Measurements from ENCODE around the gene SLC39A7.
A peak's percentile ranks its signal among the peaks of the same experiment; 100 is the strongest.

Gene SLC39A7

GRCh38 chr6:33207552-33208090 lies 7.0 kb downstream of the SLC39A7 start:
- peaks cover 30% of the 10 kb centered on the region for H3K36me3 ChIP-seq (ENCODE audit: insufficient read depth, low read length)
- no peak overlapping the region; the same call in 1 of the 2 replicates for H2AFZ ChIP-seq (ENCODE audit: low read length)
- H3K9me3 ChIP-seq (ENCODE audit: low read length): no peaks in the 10 kb centered on the region
- H3K4me3 ChIP-seq (ENCODE audit: low read depth, low read length, poor library complexity, severe bottlenecking): peak overlapping the region; percentile 87
- H3K27ac ChIP-seq (ENCODE audit: low read depth, low read length, poor library complexity, severe bottlenecking): peak overlapping the region; percentile 1
- H3K9me2 ChIP-seq (ENCODE audit: low read depth, low read length): no peaks in the 10 kb centered on the region
- H4K20me1 ChIP-seq (ENCODE audit: insufficient read depth, low read length): no peaks in the 10 kb centered on the region
- H3K27me3 ChIP-seq (ENCODE audit: insufficient read depth, low read length): no peaks in the 10 kb centered on the region
- H3K4me1 ChIP-seq (ENCODE audit: insufficient read depth, low read length, severe bottlenecking): peaks cover 34% of the 10 kb centered on the region
- no peaks in the 10 kb centered on the region for H3K79me2 ChIP-seq (ENCODE audit: insufficient read depth, low read length)
- TF ChIP-seq CTCF (IDR thresholded peaks at IDR 0.05; ENCODE audit: low read length) (no peak), EZH2 (IDR thresholded peaks at IDR 0.05; ENCODE audit: borderline replicate concordance, low read length) (no peak)
- H3K4me2 ChIP-seq (ENCODE audit: low read length): peak overlapping the region; percentile 82
- H3K9ac ChIP-seq (ENCODE audit: low read length): peak overlapping the region; percentile 95
- 0 out of 2 replicates have a peak, but pooled peaks cover 4% of the 10 kb centered on the region for H3F3A ChIP-seq (ENCODE audit: insufficient read depth, low read length)

GRCh38 chr6:33208091-33208967 lies 7.7 kb downstream of the SLC39A7 start, which contains the start of gene RING1:
Gene RING1 (plus strand): TSS chr6:33208500. CDS start chr6:33208823, 323 bp downstream.
- Histone ChIP-seq H3K4me2 (ENCODE audit: low read length) (peak within 1 kb of the TSS; percentile 82), H3K9me2 (ENCODE audit: low read depth, low read length) (no peaks in the 10 kb centered on the region), H3K27me3 (ENCODE audit: insufficient read depth, low read length) (no peaks in the 10 kb centered on the region), H3K27ac (ENCODE audit: low read depth, low read length, poor library complexity, severe bottlenecking) (peak within 1 kb of the TSS; percentile 1), H3K4me1 (ENCODE audit: insufficient read depth, low read length, severe bottlenecking) (peaks cover 34% of the 10 kb centered on the region), H3K79me2 (ENCODE audit: insufficient read depth, low read length) (no peaks in the 10 kb centered on the region), H3K36me3 (ENCODE audit: insufficient read depth, low read length) (peaks cover 23% of the 10 kb centered on the region), H3K4me3 (ENCODE audit: low read depth, low read length, poor library complexity, severe bottlenecking) (peak within 1 kb of the TSS; percentile 87), H3F3A (ENCODE audit: insufficient read depth, low read length) (0 out of 2 replicates have a peak, but pooled peaks cover 4% of the 10 kb centered on the region), H3K9ac (ENCODE audit: low read length) (peak within 1 kb of the TSS; percentile 95), H2AFZ (ENCODE audit: low read length) (peak within 1 kb of the TSS; percentile 50; the same call in 1 of the 2 replicates), H4K20me1 (ENCODE audit: insufficient read depth, low read length) (no peaks in the 10 kb centered on the region), H3K9me3 (ENCODE audit: low read length) (no peaks in the 10 kb centered on the region)
- TF ChIP-seq EZH2 (IDR thresholded peaks at IDR 0.05; ENCODE audit: borderline replicate concordance, low read length) (no peak), CTCF (IDR thresholded peaks at IDR 0.05; ENCODE audit: low read length) (no peak)

GRCh38 chr6:33209856-33210255 lies 9.2 kb downstream of the SLC39A7 start:
- H3K79me2 ChIP-seq (ENCODE audit: insufficient read depth, low read length): no peaks in the 10 kb centered on the region
- no peaks in the 10 kb centered on the region for H4K20me1 ChIP-seq (ENCODE audit: insufficient read depth, low read length)
- peaks cover 14% of the 10 kb centered on the region for H3K36me3 ChIP-seq (ENCODE audit: insufficient read depth, low read length)
- no peaks in the 10 kb centered on the region for H3K27me3 ChIP-seq (ENCODE audit: insufficient read depth, low read length)
- 0 out of 2 replicates have a peak, but pooled peaks cover 4% of the 10 kb centered on the region for H3F3A ChIP-seq (ENCODE audit: insufficient read depth, low read length)
- no peak overlapping the region for H3K4me2 ChIP-seq (ENCODE audit: low read length)
- TF ChIP-seq CTCF (IDR thresholded peaks at IDR 0.05; ENCODE audit: low read length): no peak
- TF ChIP-seq EZH2 (IDR thresholded peaks at IDR 0.05; ENCODE audit: borderline replicate concordance, low read length): no peak
- H3K9me2 ChIP-seq (ENCODE audit: low read depth, low read length): no peaks in the 10 kb centered on the region
- H3K4me3 ChIP-seq (ENCODE audit: low read depth, low read length, poor library complexity, severe bottlenecking): no peak overlapping the region
- no peak overlapping the region for H3K27ac ChIP-seq (ENCODE audit: low read depth, low read length, poor library complexity, severe bottlenecking)
- H3K4me1 ChIP-seq (ENCODE audit: insufficient read depth, low read length, severe bottlenecking): peaks cover 28% of the 10 kb centered on the region
- H2AFZ ChIP-seq (ENCODE audit: low read length): no peak overlapping the region
- H3K9me3 ChIP-seq (ENCODE audit: low read length): no peaks in the 10 kb centered on the region
- H3K9ac ChIP-seq (ENCODE audit: low read length): no peak overlapping the region
